ENCODE data around the gene IRF5.

DNA sequence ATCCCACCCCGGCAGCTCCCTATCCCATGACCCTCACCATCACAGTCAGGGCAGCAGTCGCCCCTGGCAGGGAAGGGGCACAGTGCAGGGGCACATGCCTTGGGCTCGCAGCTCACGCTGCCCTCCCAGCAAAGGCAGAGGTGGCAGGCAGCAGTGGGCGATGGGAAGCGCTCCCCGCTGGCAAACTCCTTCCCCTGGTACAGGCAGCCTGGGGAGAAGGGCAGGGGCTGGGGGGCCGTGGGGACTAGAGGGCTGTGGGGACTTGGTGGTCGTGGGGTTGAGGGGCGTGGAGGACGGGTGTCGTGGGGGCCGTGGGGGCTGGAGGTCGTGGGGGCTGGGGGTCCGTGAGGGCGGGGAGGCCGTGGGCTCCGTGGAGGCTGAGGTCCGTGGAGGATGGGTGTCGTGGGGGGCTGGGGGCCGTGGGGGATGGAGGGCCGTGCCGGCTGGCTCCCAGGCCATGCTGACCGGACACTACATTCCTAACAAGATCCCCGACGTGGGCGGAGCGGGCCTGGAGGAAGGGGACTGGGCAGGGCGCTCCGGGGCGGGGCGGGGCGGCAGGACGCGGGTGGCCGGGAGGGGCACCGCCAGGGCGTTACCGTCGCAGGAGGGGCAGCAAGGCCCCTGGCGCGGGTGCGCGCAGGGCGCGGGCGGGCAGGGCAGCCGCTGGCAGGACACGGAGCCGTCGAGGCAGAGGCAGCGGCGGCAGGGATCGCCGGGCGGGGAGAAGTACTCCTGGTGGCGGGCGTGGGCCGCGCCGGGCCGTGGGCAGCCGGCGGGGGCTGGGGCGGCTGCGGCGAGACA is 47.2 kb upstream of the IRF5 start:
- TF ChIP-seq, protein P1, sequence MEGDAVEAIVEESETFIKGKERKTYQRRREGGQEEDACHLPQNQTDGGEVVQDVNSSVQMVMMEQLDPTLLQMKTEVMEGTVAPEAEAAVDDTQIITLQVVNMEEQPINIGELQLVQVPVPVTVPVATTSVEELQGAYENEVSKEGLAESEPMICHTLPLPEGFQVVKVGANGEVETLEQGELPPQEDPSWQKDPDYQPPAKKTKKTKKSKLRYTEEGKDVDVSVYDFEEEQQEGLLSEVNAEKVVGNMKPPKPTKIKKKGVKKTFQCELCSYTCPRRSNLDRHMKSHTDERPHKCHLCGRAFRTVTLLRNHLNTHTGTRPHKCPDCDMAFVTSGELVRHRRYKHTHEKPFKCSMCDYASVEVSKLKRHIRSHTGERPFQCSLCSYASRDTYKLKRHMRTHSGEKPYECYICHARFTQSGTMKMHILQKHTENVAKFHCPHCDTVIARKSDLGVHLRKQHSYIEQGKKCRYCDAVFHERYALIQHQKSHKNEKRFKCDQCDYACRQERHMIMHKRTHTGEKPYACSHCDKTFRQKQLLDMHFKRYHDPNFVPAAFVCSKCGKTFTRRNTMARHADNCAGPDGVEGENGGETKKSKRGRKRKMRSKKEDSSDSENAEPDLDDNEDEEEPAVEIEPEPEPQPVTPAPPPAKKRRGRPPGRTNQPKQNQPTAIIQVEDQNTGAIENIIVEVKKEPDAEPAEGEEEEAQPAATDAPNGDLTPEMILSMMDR (IDR thresholded peaks at IDR 0.05; ENCODE audit: poor library complexity, severe bottlenecking): no peak
- TF ChIP-seq EP300 (conservative IDR thresholded peaks at IDR 0.05; ENCODE audit: poor library complexity, severe bottlenecking) (no peak), SMC3 (conservative IDR thresholded peaks at IDR 0.05; ENCODE audit: poor library complexity) (no peak), RAD21 (conservative IDR thresholded peaks at IDR 0.05) (no peak), MXI1 (conservative IDR thresholded peaks at IDR 0.05; ENCODE audit: poor library complexity, severe bottlenecking) (no peak), POLR2AphosphoS5 (IDR thresholded peaks at IDR 0.05) (no peak)
- TF ChIP-seq, protein P2, sequence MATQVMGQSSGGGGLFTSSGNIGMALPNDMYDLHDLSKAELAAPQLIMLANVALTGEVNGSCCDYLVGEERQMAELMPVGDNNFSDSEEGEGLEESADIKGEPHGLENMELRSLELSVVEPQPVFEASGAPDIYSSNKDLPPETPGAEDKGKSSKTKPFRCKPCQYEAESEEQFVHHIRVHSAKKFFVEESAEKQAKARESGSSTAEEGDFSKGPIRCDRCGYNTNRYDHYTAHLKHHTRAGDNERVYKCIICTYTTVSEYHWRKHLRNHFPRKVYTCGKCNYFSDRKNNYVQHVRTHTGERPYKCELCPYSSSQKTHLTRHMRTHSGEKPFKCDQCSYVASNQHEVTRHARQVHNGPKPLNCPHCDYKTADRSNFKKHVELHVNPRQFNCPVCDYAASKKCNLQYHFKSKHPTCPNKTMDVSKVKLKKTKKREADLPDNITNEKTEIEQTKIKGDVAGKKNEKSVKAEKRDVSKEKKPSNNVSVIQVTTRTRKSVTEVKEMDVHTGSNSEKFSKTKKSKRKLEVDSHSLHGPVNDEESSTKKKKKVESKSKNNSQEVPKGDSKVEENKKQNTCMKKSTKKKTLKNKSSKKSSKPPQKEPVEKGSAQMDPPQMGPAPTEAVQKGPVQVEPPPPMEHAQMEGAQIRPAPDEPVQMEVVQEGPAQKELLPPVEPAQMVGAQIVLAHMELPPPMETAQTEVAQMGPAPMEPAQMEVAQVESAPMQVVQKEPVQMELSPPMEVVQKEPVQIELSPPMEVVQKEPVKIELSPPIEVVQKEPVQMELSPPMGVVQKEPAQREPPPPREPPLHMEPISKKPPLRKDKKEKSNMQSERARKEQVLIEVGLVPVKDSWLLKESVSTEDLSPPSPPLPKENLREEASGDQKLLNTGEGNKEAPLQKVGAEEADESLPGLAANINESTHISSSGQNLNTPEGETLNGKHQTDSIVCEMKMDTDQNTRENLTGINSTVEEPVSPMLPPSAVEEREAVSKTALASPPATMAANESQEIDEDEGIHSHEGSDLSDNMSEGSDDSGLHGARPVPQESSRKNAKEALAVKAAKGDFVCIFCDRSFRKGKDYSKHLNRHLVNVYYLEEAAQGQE (IDR thresholded peaks at IDR 0.05; ENCODE audit: borderline replicate concordance): no peak

Measured in neural cell (in vitro differentiated cells).